ENCODE data around the gene SND1.

- TF ChIP-seq, protein P1, sequence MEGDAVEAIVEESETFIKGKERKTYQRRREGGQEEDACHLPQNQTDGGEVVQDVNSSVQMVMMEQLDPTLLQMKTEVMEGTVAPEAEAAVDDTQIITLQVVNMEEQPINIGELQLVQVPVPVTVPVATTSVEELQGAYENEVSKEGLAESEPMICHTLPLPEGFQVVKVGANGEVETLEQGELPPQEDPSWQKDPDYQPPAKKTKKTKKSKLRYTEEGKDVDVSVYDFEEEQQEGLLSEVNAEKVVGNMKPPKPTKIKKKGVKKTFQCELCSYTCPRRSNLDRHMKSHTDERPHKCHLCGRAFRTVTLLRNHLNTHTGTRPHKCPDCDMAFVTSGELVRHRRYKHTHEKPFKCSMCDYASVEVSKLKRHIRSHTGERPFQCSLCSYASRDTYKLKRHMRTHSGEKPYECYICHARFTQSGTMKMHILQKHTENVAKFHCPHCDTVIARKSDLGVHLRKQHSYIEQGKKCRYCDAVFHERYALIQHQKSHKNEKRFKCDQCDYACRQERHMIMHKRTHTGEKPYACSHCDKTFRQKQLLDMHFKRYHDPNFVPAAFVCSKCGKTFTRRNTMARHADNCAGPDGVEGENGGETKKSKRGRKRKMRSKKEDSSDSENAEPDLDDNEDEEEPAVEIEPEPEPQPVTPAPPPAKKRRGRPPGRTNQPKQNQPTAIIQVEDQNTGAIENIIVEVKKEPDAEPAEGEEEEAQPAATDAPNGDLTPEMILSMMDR (IDR thresholded peaks at IDR 0.05; ENCODE audit: insufficient read depth, low read length, poor library complexity, severe bottlenecking) = no peak
- no peak for TF ChIP-seq EZH2phosphoT487 (conservative IDR thresholded peaks at IDR 0.05; ENCODE audit: low read length)
Measured at GRCh38 chr7:128019288-128019687, 367.3 kb downstream of the SND1 start.

Data from SU-DHL-6 (cell line).